ENCODE measurements around the gene OTOA.

DNA sequence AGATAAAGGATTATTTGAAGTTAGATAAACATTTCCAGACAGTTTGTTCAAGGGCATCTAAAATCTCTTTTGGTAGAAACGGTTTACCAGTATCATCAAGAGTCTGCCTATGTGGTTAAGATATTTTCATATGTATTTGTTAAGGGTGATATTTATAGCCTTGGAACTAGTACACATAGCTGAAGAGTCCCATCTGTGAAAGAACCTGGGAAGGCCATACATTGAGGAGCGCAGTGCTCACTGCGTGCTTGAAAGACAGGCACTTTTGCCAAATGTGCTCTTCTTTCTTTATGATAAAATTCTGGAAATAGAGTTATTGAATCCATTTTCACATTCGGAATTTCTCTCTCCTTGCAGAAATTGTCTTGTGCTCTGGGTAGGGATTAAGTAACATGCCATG is 19.1 kb upstream of the OTOA start:
- TF ChIP-seq, protein P1, sequence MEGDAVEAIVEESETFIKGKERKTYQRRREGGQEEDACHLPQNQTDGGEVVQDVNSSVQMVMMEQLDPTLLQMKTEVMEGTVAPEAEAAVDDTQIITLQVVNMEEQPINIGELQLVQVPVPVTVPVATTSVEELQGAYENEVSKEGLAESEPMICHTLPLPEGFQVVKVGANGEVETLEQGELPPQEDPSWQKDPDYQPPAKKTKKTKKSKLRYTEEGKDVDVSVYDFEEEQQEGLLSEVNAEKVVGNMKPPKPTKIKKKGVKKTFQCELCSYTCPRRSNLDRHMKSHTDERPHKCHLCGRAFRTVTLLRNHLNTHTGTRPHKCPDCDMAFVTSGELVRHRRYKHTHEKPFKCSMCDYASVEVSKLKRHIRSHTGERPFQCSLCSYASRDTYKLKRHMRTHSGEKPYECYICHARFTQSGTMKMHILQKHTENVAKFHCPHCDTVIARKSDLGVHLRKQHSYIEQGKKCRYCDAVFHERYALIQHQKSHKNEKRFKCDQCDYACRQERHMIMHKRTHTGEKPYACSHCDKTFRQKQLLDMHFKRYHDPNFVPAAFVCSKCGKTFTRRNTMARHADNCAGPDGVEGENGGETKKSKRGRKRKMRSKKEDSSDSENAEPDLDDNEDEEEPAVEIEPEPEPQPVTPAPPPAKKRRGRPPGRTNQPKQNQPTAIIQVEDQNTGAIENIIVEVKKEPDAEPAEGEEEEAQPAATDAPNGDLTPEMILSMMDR (conservative IDR thresholded peaks at IDR 0.05; ENCODE audit: low read length): no peak
- TF ChIP-seq EZH2phosphoT487 (IDR thresholded peaks at IDR 0.05; ENCODE audit: borderline replicate concordance, low read depth, low read length): no peak

Measured in OCI-LY7 (cell line).